GM12878 (cell line): ENCODE data around the gene EMID1. TPM values are rescaled to one million over a fixed set of nuclear protein-coding genes. Genes with fewer than 3 reads are reported as not detected.

Source experiments
- ASH2L ChIP-seq: fragments of 300-600, 200-600 bp; sonication (generic); IDR thresholded peaks from 2 replicates; pipeline ENCODE4 v1.6.1; 2017; ENCODE audit warnings: low read depth, mild to moderate bottlenecking, borderline replicate concordance
- BMI1 ChIP-seq: fragments of 450-650 bp; IDR thresholded peaks from 2 replicates; pipeline ENCODE4 v1.6.1; 2016; ENCODE audit warnings: mild to moderate bottlenecking, moderate library complexity, borderline replicate concordance
- BRCA1 ChIP-seq: IDR thresholded peaks from 2 replicates; pipeline ENCODE4 v1.6.1; 2011; ENCODE audit warnings: low read depth, low read length, improper control_type of control experiment
- CBFB ChIP-seq: IDR thresholded peaks from 2 replicates; pipeline ENCODE4 v1.6.1; 2016; ENCODE audit warnings: antibody characterized with exemption, low read depth
- CBX5 ChIP-seq: sonication (generic); IDR thresholded peaks from 2 replicates; pipeline ENCODE4 v1.6.1; 2016; ENCODE audit warnings: low read depth, moderate library complexity, mild to moderate bottlenecking, inconsistent platforms
- CREB1 ChIP-seq: IDR thresholded peaks from 2 replicates; pipeline ENCODE4 v1.6.1; 2012; ENCODE audit warnings: low read depth, mild to moderate bottlenecking, inconsistent platforms
- DPF2 ChIP-seq: fragments of 450-650 bp; IDR thresholded peaks from 2 replicates; pipeline ENCODE4 v1.6.1; 2017; ENCODE audit warnings: mild to moderate bottlenecking
- EGR1 ChIP-seq, 2 experiments: IDR thresholded peaks; 1 replicate in 1 of 2; 2 replicates in 1 of 2; pipeline ENCODE4 v1.6.1; 2011 to 2012; ENCODE audit warnings: low read depth in 2 of 2, low read length in 2 of 2, borderline replicate concordance in 1 of 2, mild to moderate bottlenecking in 1 of 2, moderate library complexity in 1 of 2
- FOXK2 ChIP-seq: fragments of 450-650 bp; IDR thresholded peaks from 2 replicates; pipeline ENCODE4 v1.6.1; 2017; ENCODE audit warnings: mild to moderate bottlenecking, moderate library complexity
- IKZF1 ChIP-seq: fragments of 450-650 bp; conservative IDR thresholded peaks from 2 replicates; pipeline ENCODE4 v1.6.1; 2017; ENCODE audit warnings: antibody characterized with exemption, mild to moderate bottlenecking
- KLF5 ChIP-seq: fragments of 450-650 bp; IDR thresholded peaks from 2 replicates; pipeline ENCODE4 v1.6.1; 2014; ENCODE audit warnings: mild to moderate bottlenecking; ENCODE audit not compliant: partially characterized antibody
- MXI1 ChIP-seq: fragments of 150-350 bp; IDR thresholded peaks from 2 replicates; pipeline ENCODE4 v1.6.1; 2011; ENCODE audit warnings: low read depth, mild to moderate bottlenecking, inconsistent platforms, low read length, improper control_type of control experiment
- MYB ChIP-seq: fragments of 150-350 bp; IDR thresholded peaks from 2 replicates; pipeline ENCODE4 v1.6.1; 2014; ENCODE audit warnings: mild to moderate bottlenecking, low read depth, low read length, borderline replicate concordance
- NFYB ChIP-seq: IDR thresholded peaks from 2 replicates; pipeline ENCODE4 v1.6.1; 2011; ENCODE audit warnings: low read depth, mild to moderate bottlenecking, low read length, improper control_type of control experiment, moderate library complexity; ENCODE audit not compliant: insufficient read depth
- PBX3 ChIP-seq: IDR thresholded peaks from 2 replicates; pipeline ENCODE4 v1.6.1; 2011; ENCODE audit warnings: mild to moderate bottlenecking, low read depth, low read length, moderate library complexity; ENCODE audit not compliant: insufficient replicate concordance
- POLR2AphosphoS5 ChIP-seq: IDR thresholded peaks from 2 replicates; pipeline ENCODE4 v1.6.1; 2011; ENCODE audit warnings: mild to moderate bottlenecking, low read length, inconsistent platforms
- SMAD5 ChIP-seq: IDR thresholded peaks from 2 replicates; pipeline ENCODE4 v1.6.1; 2016; ENCODE audit warnings: antibody characterized with exemption, low read depth
- SMARCA5 ChIP-seq: fragments of 450-650 bp; IDR thresholded peaks from 2 replicates; pipeline ENCODE4 v1.6.1; 2017; ENCODE audit warnings: mild to moderate bottlenecking
- SPI1 ChIP-seq: IDR thresholded peaks from 2 replicates; pipeline ENCODE4 v1.6.1; 2011; ENCODE audit warnings: low read depth, mild to moderate bottlenecking, low read length, moderate library complexity, borderline replicate concordance; ENCODE audit not compliant: insufficient read depth
- STAT3 ChIP-seq: IDR thresholded peaks from 2 replicates; pipeline ENCODE4 v1.6.1; 2011; ENCODE audit warnings: low read depth, low read length, improper control_type of control experiment
- TBL1XR1 ChIP-seq: IDR thresholded peaks from 2 replicates; pipeline ENCODE4 v1.6.1; 2012; ENCODE audit warnings: low read depth, low read length, improper control_type of control experiment
- TCF7 ChIP-seq: IDR thresholded peaks from 2 replicates; pipeline ENCODE4 v1.6.1; 2014; ENCODE audit warnings: antibody characterized with exemption, borderline replicate concordance
- YY1 ChIP-seq: IDR thresholded peaks from 2 replicates; pipeline ENCODE4 v1.6.1; 2011; ENCODE audit warnings: low read depth, mild to moderate bottlenecking, low read length
- ZBED1 ChIP-seq: IDR thresholded peaks from 2 replicates; pipeline ENCODE4 v1.6.1; 2016; ENCODE audit warnings: borderline replicate concordance
- ZNF217 ChIP-seq: fragments of 450-650 bp; IDR thresholded peaks from 2 replicates; pipeline ENCODE4 v1.6.1; 2017; ENCODE audit warnings: antibody characterized with exemption, mild to moderate bottlenecking
- polyA plus RNA-seq, 11 experiments: library from polyadenylated mRNA; depleted of rRNA in 4 of 11; unstranded in 6 of 11; stranded (reverse) in 5 of 11; fragments of >200 nt; fragmentation: Nextera tagmentation in 4 of 11; fragmentation: Illumina TruSeq in 1 of 11; extraction: Ambion mirVana in 4 of 11; extraction: Trizol in 1 of 11; gene quantifications; 1 replicate in 1 of 11; 2 replicates in 10 of 11; pipeline versions ENCODE4 v1.2.1 to v1.2.3, GENCODE V29; 2011 to 2016; ENCODE audit warnings: inconsistent platforms in 2 of 11, missing spikeins in 2 of 11, low read depth in 1 of 11
- total RNA-seq, 4 experiments: library from RNA; depleted of rRNA in 3 of 4; stranded (reverse); fragments of >200 nt in 3 of 4; fragmentation: Illumina TruSeq in 1 of 4; extraction: Trizol in 1 of 4; gene quantifications; 2 replicates each; pipeline versions ENCODE4 v1.2.1 to v1.2.3, GENCODE V29; 2013 to 2021
- TF ChIP-seq, protein P1 (sequence below): fragments of 450-650 bp; formaldehyde crosslinking; IDR thresholded peaks from 2 replicates; pipeline ENCODE4 v1.4.0; 2022; ENCODE audit warnings: mild to moderate bottlenecking, moderate library complexity
- TF ChIP-seq, protein P2 (sequence below): fragments of 450-650 bp; IDR thresholded peaks from 2 replicates; pipeline ENCODE4 v1.6.1; 2018; ENCODE audit warnings: mild to moderate bottlenecking, low read depth, moderate library complexity; ENCODE audit not compliant: partially characterized antibody

The EMID1 gene
- total and polyA plus RNA-seq, 10 of the 15 experiments (the other 5 are each of a cell fraction or from before 2014, with no cell fraction given) = 1.2 to 60.3 (median 12.0) TPM

- TF ChIP-seq MYB (no peak), TCF7 (no peak), YY1 (0 out of 2 replicates have a peak, but pooled peaks have one; percentile 60), BMI1 (no peak), SPI1 (no peak), MXI1 (peak; percentile 65), BRCA1 (no peak), ASH2L (no peak), CBX5 (no peak), ZNF217 (no peak), EGR1 (IDR thresholded peaks at IDR 0.05; ENCODE audit: borderline replicate concordance in 1 of 2, low read depth in 2 of 2, low read length in 2 of 2) (no peak), CREB1 (no peak), PBX3 (no peak), FOXK2 (no peak), SMAD5 (no peak), POLR2AphosphoS5 (0 out of 2 replicates have a peak, but pooled peaks have one; percentile 8), SMARCA5 (0 out of 2 replicates have a peak, but pooled peaks have one; percentile 0), TBL1XR1 (no peak), IKZF1 (no peak), KLF5 (no peak), DPF2 (0 out of 2 replicates have a peak, but pooled peaks have one; percentile 16), NFYB (no peak), STAT3 (no peak), CBFB (no peak), ZBED1 (no peak)
- TF ChIP-seq, protein P1, sequence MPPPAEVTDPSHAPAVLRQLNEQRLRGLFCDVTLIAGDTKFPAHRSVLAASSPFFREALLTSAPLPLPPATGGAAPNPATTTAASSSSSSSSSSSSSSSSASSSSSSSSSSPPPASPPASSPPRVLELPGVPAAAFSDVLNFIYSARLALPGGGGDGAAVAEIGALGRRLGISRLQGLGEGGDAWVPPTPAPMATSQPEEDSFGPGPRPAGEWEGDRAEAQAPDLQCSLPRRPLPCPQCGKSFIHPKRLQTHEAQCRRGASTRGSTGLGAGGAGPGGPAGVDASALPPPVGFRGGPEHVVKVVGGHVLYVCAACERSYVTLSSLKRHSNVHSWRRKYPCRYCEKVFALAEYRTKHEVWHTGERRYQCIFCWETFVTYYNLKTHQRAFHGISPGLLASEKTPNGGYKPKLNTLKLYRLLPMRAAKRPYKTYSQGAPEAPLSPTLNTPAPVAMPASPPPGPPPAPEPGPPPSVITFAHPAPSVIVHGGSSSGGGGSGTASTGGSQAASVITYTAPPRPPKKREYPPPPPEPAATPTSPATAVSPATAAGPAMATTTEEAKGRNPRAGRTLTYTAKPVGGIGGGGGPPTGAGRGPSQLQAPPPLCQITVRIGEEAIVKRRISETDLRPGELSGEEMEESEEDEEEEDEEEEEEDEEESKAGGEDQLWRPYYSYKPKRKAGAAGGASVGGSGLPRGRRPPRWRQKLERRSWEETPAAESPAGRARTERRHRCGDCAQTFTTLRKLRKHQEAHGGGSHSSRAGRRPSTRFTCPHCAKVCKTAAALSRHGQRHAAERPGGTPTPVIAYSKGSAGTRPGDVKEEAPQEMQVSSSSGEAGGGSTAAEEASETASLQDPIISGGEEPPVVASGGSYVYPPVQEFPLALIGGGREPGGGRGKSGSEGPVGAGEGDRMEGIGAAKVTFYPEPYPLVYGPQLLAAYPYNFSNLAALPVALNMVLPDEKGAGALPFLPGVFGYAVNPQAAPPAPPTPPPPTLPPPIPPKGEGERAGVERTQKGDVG (CRISPR knock-in tag) = no peak
- TF ChIP-seq, protein P2, sequence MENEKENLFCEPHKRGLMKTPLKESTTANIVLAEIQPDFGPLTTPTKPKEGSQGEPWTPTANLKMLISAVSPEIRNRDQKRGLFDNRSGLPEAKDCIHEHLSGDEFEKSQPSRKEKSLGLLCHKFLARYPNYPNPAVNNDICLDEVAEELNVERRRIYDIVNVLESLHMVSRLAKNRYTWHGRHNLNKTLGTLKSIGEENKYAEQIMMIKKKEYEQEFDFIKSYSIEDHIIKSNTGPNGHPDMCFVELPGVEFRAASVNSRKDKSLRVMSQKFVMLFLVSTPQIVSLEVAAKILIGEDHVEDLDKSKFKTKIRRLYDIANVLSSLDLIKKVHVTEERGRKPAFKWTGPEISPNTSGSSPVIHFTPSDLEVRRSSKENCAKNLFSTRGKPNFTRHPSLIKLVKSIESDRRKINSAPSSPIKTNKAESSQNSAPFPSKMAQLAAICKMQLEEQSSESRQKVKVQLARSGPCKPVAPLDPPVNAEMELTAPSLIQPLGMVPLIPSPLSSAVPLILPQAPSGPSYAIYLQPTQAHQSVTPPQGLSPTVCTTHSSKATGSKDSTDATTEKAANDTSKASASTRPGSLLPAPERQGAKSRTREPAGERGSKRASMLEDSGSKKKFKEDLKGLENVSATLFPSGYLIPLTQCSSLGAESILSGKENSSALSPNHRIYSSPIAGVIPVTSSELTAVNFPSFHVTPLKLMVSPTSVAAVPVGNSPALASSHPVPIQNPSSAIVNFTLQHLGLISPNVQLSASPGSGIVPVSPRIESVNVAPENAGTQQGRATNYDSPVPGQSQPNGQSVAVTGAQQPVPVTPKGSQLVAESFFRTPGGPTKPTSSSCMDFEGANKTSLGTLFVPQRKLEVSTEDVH = no peak
Measured at GRCh38 chr22:29267462-29267857, 61.8 kb downstream of the EMID1 start (continued).
